Kidney epithelial cell (primary cell): ENCODE results near the gene ZNF570. TPM values are rescaled to one million over a fixed set of nuclear protein-coding genes. Genes with fewer than 3 reads are reported as not detected.
A peak's percentile ranks its signal among the peaks of the same experiment; 100 is the strongest.

Experiments
- DNase-seq: peaks from one replicate; pipeline ENCODE4 v3.0.0-alpha.2; 2010; ENCODE audit warnings: low read depth
- H3K27me3 ChIP-seq: 2 replicates; pipeline ENCODE4 v1.6.0; 2011; ENCODE audit warnings: low read length; ENCODE audit not compliant: control insufficient read depth, insufficient read depth
- H3K36me3 ChIP-seq: 2 replicates; pipeline ENCODE4 v1.5.1; 2011; ENCODE audit warnings: low read length; ENCODE audit not compliant: control insufficient read depth, insufficient read depth
- H3K4me3 ChIP-seq: 2 replicates; pipeline ENCODE4 v1.5.1; 2011; ENCODE audit warnings: low read depth, mild to moderate bottlenecking, control low read depth, low read length
- total RNA-seq: library from RNA; depleted of rRNA; stranded (reverse); fragments of >200 nt; gene quantifications from 2 replicates; pipeline ENCODE4 v1.2.3, GENCODE V29; 2015
- TF ChIP-seq, protein P1 (sequence below): IDR thresholded peaks from 2 replicates; pipeline ENCODE4 v1.5.1; 2011; ENCODE audit warnings: mild to moderate bottlenecking, moderate library complexity, low read length, control low read depth, inconsistent platforms; ENCODE audit not compliant: insufficient read depth, poor library complexity, severe bottlenecking

ZNF570 gene
- total RNA-seq, 1 donor from 2014 or later: 5.8 TPM

DNA sequence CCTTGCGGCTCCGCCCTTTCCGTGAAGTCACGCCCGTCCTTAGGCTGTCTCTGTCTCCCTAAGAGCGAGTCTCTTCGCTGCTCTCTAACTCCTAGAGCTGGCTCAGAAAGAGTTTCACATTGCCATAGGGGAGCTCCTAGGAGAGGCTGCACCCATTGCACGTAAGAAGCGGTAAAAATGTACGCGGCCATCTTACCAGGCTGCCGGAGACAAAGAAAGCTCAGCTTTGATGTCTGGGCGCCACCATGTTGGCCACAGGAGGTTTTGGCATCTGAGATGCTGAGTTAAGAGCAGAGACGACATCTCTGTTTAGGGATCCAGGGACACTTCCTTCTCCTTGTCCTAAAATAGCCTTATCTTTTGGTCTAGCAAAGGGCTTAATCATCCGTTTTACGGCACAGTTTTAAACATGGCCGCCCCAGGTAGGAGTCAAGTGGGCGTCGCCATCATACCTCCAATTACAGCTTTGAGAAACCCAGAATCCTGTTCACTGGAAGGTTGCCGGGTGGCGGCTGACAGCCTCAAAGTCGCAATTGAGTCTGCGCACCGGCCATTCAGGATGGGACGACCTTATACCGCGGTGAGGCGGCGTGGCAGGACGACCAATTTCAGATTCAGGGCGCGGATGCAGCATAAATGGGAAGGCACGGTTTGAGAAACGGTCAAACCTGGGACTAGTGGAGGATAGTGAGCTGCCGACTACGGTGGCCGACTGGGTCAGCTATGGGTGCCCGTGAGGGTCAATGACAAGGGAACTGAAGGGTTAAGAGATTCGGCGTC lies 37.4 kb downstream of the ZNF570 start, which contains the start of gene ZNF793:
ZNF793 (plus strand) TSS at position 553 of the 780 bp plus-strand sequence. CDS start 16,501 bp downstream, outside the sequence.
- peak; percentile 65 for DNase-seq
- Histone ChIP-seq H3K36me3 (no peaks in the 10 kb centered on the region), H3K4me3 (peak within 1 kb of the TSS; percentile 75), H3K27me3 (no peaks in the 10 kb centered on the region)
- TF ChIP-seq, protein P1, sequence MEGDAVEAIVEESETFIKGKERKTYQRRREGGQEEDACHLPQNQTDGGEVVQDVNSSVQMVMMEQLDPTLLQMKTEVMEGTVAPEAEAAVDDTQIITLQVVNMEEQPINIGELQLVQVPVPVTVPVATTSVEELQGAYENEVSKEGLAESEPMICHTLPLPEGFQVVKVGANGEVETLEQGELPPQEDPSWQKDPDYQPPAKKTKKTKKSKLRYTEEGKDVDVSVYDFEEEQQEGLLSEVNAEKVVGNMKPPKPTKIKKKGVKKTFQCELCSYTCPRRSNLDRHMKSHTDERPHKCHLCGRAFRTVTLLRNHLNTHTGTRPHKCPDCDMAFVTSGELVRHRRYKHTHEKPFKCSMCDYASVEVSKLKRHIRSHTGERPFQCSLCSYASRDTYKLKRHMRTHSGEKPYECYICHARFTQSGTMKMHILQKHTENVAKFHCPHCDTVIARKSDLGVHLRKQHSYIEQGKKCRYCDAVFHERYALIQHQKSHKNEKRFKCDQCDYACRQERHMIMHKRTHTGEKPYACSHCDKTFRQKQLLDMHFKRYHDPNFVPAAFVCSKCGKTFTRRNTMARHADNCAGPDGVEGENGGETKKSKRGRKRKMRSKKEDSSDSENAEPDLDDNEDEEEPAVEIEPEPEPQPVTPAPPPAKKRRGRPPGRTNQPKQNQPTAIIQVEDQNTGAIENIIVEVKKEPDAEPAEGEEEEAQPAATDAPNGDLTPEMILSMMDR: no peak

DNA sequence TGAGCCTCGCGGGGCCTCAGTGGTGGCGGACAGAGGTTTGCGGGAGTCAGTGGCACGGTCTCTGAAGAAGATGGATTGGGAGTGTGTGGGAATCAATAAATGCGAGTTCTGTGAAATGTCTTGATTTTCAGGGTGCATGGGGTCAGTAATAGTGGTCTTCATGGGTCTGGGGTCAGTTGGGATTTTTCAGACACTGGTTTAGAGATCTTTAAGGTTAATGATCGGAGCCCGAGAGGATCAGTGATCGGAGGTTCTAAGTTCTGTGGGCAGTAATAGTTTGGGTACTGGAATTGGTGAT lies 38.0 kb downstream of the ZNF570 start:
- Histone ChIP-seq H3K27me3 (no peaks in the 10 kb centered on the region), H3K36me3 (no peaks in the 10 kb centered on the region), H3K4me3 (peak overlapping the region; percentile 75)
- TF ChIP-seq, protein P1: no peak
- no peak for DNase-seq

DNA sequence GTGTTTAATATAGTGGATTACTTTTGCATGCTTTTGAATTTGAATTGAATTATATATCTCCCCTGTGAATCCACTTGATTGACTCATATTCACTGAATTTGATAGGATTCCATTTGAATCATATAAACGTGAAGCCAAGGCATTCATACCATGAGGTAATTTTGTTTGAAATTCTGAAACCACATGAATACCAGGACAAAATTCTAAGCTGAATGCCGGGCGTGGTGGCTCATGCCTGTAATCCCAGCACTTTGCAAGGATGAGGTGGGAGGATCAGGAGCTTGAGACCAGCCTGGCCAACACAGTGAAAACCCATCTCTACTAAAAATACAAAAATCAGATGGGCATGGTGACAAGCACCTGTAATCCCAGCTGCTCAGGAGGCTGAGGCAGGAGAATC lies 42.0 kb downstream of the ZNF570 start:
- TF ChIP-seq, protein P1: no peak
- no peak overlapping the region for H3K4me3 ChIP-seq
- no peaks in the 10 kb centered on the region for H3K27me3 ChIP-seq
- no peaks in the 10 kb centered on the region for H3K36me3 ChIP-seq
- DNase-seq: no peak

DNA sequence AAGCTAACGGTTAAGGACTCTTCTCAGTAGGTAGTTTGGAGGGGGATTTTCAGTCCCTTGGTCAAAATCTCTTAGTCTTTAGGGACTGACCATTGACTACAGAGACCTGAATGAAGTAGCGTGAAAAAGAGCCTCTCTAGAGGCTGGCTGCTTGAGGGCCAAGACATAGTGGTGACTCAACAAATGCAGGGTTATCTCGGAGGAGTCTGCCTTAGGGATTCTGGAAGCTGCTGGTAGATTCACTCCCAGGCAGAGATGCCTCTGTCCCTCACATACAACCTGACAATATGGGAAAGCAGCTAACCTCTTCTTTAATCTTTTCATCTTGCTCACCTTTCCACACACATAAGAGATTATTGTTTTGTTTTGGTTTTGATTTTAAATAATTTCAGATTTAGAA lies 42.7 kb downstream of the ZNF570 start:
- Histone ChIP-seq H3K36me3 (no peaks in the 10 kb centered on the region), H3K4me3 (no peak overlapping the region), H3K27me3 (no peaks in the 10 kb centered on the region)
- TF ChIP-seq, protein P1: no peak
- DNase-seq: no peak

DNA sequence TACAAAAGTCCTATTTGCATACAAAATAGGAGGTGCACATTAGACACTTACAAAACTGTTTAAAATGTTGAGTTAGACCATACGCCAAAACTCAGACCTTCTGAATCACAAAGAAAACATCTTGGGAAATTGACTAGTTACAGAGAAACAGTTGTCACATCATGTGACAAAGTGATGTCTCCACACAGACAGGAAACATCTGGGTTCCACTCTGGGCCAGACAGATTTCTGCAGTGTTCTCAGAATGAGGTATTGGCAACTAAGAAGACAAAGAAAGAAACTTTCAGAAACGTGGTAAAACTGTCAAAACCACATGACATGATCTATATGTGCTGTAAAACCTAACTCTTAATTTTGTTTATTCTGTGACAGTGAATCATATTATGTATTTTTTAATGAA lies 44.2 kb downstream of the ZNF570 start:
- Histone ChIP-seq H3K36me3 (no peaks in the 10 kb centered on the region), H3K27me3 (no peaks in the 10 kb centered on the region), H3K4me3 (no peak overlapping the region)
- TF ChIP-seq, protein P1: no peak
- no peak for DNase-seq

DNA sequence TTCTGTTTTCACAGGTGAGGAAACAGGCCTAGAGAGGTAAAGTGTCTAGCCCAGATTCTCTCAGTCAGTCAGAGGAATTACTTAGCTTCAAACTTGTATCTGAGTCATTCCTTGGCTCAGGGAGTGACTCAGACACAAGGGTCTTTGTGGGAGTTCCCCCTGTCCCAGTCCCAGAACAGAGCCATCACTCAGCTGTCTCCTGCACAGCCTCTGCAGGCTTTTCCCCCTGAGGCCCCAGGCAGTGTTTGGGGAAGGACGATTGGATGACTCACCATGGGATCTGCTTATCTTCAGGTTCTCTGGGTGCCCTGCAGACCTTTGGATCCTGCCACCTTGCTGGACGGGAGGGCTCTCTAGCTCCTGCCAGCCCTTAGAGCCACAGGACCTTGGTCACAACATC lies 50.7 kb downstream of the ZNF570 start:
- TF ChIP-seq, protein P1: no peak
- Histone ChIP-seq H3K27me3 (no peaks in the 10 kb centered on the region), H3K4me3 (no peak overlapping the region), H3K36me3 (no peaks in the 10 kb centered on the region)
- DNase-seq: no peak
